ENCODE measurements around the gene CCDC8.
"Not testable (repeated sequence)": the region's sequence is repeated elsewhere in the genome, so short reads cannot be mapped to it uniquely, and the experiment has no call there.

The CCDC8 gene

DNA sequence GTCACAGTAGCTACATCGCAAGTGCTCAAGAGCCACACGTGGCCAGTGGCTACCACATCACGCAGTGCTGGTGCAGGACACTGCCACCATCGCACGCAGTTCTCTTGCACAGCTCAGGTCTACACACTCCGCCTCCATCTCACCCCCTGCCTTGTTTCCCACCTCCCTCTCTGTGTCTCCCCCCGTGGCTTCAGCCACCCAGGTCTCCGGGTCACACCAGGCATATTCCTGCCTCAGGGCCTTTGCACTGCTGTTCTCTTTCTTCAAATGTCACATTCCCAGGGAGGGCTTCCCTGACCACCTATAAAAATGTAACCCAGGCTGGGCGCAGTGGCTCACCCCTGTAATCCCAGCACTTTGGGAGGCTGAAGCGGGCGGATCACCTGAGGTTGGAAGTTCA is 10.6 kb downstream of the CCDC8 start:
- DNase-seq: no peak

DNA sequence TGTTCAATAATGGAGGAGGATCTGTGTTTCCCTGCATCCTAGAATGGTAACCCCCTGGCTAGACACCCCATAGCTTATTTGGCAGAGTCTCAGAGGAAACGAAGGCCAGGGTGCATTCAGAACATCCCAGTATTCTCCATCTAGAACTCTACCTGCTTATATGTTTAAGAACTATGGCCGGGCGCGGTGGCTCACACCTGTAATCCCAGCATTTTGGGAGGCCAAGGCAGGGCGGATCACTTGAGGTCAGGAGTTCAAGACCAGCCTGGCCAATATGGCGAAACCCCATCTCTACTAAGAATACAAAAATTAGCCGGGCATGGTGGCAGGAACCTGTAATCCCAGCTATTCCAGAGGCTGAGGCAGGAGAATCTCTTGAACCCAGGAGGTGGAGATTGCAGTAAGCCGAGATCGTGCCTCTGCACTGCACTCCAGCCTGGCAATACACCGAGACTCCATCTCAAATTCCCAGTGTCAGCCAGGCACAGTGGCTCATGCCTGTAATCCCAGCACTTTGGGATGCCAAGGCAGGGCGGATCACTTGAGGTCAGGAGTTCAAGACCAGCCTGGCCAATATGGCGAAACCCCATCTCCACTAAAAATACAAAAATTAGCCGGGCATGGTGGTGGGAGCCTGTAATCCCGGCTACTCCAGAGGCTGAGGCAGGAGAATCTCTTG is 15.4 kb downstream of the CCDC8 start:
- not testable (repeated sequence) for DNase-seq

DNA sequence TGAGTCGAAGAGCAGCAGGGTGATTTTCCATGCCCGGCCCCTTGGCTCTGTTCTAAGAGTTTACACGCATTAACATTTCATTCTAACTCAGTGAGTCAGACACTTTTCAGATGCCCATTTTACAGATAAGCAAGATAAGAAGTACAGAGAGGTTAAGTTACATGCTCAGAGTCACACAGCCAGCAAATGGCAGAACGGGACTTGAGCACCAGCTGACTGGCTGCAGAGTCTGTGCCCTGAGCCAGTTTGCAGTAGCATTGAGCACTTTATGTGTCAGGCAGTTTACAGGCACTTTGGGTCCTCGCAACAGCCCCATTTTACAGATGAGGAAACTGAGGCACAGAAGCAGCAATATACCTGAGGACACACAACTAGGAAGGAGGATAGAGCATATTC is 19.0 kb downstream of the CCDC8 start:
- DNase-seq: no peak

DNA sequence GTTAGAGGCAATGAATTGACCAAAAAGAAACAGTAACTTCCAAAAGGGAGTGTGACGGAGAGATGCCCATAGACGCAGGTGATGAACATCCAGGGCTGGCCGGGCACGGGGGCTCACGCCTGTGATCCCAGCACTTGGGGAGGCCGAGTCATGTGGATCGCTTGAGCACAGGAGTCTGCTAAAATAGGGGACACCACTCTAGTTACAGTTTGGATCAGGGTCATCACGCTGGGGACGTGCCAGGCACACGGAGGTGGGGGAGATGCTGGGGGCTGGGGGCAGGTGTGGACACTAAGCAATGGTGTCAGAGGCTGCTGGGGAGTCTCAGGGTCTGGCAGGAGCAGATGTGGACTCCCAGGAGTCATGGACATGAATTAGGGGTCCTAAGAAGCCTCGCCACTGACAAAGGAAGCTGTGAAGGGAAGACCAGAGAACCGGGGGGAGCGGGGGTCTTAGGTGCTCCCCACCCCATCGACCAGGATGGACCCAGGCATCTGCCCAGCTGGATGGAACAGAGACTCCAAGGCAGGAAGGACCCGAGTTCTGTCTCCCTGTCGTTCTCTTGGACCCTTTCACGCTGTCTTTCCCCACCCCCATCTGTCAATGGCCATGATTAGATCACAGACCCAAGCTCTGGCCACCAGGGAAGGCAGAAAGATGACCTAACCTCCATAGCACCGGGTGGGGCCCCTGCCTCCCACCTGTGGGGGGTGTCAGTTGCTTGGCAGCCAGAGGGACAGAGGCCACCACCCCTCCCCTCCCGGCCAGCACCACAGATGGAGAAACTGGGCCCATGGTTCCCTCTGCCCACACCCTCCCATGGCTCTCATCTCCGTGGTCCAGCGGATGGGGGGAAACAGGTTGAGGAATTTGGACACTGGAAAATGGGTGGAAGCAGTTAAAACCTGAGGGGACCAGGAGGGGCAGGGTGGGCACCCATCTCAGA is 19.6 kb downstream of the CCDC8 start:
- no peak for DNase-seq

DNA sequence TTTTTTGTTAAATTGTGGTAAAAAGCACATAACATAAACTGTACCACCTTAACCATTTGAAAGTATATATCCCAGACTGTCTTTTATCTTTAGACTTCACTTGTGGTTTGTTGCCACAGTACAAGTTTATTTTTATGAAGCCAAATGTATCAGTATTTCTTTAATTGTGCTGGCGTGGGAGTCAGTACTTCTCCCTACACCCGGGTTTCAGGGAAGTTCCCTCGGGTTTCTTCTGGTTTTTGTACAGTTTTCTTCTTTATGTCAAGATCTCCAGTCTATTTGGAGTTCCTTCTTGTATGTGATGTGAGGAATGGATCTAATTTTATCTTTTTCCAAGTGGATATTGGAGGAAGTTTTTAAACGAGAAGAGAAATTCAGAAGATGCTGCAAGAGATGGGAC is 20.5 kb downstream of the CCDC8 start:
- peak; percentile 56 for DNase-seq

DNA sequence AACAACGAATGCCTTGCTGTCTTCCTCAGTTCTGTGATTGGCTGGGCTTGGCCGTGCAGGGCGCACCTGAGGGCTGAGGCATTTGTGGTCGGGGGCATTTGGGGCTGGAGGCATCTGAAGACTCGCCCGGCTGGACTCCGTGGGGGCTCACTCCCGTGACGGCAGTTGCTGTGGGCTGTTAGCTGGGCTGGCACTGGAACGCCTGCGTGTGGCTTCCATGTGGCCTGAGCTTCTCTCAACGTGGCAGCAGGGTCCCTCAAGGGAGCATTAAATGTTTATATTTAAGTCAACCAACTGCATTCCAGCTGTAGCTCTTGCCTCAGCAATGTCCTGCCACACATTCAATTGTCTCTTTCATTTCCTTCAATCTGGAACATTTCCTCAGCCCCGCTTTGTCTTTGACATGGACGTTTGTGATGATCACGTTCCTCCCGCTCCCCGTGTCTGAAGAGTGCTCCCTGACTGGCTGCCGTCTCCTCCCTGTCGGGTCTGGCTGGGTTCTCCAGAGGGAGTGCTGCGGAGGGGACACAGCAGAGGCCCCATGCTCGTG is 21.0 kb downstream of the CCDC8 start:
- no peak for DNase-seq

DNA sequence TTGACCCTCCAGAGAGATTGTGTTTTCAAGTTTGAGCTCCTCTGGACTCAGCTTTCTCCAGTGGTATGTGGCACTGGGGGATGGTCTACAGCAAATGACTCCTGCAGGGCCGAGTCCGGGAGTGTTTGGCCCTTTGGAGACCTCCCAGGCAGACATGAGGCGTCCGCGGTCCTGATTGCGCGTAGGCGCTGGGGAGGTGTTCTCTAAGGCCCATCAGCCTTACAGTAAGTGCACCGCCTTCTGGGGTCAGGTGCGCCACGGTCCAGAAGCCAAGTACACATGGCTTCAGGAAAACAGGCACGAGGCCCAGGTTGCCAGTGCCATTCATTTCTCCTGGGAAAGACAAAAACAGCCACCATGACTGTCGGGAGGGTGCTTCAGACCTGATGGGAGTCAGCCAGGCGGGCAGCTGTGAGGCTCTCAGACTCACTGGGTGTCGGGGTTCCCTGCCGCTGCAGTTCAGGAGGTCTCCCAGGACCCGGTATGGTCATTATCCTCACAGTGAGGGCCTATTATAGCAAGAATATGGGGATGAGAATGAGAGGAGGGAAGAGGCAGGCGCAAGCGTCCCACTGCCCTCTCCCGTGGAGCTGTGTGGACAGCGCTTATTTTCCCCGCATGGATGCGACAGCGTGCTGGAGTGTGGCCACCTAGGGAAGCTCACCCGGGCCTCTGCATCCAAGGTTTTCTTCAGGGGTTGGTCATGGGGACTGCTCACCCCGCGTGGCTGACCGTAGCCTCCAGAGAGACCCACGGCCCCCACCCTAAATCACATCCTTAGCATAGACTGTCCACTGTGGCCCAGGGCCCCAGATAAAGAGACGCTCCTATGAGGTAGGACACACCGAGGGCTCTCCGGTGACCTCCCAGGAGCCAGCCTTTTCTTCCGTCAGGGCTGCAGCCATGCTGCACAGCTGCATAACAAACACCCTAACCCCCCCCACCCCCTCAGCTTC is 21.8 kb downstream of the CCDC8 start:
- DNase-seq: no peak

DNA sequence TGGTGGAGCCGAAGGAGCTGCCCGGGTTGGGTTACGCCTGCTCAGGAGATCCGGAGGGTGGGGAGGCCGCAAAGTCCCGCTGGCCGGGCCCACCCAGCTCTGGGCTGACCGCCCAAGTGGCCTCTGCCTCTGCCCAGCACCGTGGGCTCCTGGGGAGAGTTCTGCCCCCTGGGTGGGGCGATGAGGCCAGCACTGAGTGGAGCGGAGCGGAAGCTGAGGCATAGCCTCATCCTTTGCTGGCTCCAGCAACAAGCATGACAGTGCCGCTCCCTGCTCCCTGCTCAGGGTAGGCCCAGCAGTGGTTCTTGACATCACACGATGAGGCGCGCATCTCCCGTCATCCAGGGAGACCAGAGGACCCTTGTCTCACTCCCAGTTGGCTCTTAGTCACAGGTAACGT is 22.5 kb downstream of the CCDC8 start:
- DNase-seq: no peak

DNA sequence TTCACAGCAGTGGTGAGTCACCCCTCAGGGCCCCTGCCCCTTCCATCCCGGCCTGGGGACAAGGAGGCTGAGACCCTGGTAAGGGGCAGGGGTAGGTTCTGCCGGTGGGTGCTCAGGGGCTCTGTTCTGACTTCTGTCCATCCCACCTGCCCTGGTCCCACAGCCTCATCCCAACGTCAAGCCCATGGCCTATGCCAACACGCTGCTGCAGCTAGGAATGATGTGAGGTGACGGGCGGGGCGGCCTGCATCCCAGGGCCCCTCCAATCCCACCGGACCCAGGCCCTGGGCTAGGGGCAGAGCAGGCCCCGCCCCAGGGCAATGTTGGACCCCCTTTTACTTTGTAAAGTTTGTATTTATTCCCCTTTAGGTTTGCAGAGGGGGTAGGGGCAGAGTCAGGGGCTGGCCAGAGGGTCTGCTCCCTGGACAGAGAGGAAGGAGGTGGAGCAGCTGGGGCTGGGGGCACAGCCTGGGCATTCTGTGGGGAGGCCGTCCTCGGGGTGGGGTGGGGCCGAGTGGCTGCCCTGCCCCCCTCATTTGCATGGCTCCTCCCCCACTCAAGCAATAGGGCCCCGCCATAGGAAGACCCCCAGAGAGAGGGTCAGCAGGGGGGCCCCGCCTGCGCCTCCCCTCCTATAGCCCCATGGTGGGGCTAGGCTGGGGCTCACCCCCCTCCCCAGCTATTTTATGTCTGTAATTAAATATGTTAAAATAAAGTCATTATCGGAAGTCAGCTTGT is 23.1 kb downstream of the CCDC8 start:
- DNase-seq: no peak

DNA sequence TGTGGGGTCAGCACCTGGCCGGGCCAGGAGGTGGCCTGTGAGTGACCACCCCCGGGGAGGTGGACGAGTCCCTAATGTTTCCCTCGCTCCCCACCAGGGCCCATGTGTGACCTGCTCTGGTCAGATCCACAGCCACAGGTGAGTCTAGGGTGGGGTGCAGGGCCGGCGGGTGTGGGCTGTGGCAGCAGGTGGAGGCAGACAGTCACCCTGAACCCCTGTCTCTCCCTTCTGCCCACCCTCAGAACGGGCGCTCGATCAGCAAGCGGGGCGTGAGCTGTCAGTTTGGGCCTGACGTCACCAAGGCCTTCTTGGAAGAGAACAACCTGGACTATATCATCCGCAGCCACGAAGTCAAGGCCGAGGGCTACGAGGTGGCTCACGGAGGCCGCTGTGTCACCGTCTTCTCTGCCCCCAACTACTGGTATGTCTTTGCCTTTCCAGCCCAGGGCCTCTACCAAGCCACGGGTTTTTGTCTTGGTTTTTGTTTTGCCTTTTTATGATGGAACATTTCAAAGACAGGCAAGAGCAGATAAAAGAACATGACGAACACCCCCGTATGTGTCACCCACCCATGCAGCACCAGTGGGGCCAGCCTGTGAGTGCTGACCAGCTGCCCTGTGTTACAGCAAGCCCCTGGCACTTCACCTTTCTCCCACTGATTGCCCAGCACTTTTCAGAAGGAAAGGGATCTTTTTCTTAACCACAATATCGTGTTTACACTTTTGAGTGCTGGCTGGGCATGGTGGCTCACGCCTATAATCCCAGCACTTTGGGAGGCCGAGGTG is 24.9 kb downstream of the CCDC8 start:
- DNase-seq: no peak

DNA sequence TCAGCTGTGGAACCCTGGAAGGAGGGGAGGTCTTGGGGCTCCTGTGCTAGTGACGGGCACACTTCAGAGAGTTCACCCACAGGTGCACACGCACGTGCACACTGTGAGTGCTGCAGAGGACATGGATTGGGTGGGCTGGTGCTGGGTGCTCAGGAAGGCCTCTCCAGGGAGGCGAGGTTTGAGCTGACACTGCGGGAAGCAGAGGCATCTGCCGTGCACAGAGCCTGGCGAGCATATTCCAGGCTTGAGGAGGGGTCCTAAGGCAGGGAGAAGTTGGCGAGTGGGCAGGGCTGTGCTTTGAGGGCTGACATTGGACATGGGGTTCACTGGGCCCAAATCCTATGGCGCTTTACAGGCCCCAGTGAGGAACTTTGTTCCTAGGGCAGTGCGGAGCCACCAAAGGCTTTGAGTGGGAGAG is 25.6 kb downstream of the CCDC8 start:
- DNase-seq: no peak

DNA sequence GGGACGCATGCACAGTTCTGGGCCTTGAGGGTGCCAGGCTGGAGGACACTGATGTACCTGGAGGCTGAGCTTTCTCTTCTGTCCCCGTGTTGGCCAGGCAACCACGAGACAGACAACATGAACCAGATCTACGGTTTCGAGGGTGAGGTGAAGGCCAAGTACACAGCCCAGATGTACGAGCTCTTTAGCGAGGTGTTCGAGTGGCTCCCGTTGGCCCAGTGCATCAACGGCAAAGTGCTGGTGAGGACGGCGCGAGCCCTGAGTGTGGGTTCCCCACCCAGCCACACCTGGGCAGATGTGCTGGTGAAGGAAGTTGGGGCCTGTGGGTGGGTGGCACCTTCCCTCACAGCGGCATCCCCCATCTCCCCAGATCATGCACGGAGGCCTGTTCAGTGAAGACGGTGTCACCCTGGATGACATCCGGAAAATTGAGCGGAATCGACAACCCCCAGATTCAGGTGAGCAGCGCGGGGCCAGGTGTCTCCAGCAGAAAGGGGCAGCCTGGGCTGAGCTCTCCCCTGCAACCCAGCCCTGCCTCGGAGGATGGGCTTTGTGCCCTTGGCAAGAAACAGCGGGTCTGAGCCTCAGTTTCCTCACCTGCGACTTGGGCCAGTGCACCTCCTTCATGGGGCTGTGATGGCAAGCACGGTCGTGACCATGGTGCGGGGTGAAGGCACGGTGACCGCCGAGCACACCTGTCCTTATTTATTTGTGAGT is 26.2 kb downstream of the CCDC8 start:
- DNase-seq: no peak

DNA sequence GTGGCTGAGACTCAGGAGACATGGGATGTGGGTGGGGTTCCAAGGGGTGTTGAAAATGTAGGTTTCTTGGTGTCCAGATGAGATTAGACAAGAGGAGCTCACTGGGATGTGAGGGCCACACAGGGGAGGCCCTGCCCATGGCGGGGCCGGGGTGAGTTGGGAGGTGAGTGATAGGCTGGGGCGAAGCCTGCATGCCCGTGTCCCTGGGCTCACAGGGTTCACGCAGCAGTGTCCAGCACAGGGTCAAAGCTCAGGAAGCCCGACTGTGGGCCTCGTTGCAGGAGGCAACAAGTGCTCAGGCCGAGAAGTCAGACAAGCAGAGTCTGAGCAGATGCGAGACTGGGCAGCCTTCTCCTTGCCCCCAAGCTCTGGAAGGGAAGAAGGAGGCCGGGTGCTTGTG is 27.2 kb downstream of the CCDC8 start:
- DNase-seq: no peak

DNA sequence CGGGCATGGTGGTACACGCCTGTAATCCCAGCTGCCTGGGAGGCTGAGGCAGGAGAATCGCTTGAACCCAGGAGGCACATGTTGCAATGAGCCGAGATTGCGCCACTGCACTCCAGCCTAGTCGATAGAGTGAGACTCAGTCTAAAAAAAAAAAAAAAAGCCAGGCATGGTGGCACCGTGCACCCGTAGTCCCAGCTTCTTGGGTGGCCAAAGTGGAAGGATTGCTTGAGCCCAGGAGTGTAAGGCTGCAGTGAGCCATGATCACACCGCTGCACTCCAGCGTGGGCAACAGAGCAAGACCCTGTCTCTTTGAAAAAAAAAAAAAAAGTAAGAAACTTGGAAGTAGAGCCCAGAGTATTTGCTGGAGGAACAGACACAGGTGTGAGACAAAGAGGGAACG is 27.7 kb downstream of the CCDC8 start:
- DNase-seq: no peak

DNA sequence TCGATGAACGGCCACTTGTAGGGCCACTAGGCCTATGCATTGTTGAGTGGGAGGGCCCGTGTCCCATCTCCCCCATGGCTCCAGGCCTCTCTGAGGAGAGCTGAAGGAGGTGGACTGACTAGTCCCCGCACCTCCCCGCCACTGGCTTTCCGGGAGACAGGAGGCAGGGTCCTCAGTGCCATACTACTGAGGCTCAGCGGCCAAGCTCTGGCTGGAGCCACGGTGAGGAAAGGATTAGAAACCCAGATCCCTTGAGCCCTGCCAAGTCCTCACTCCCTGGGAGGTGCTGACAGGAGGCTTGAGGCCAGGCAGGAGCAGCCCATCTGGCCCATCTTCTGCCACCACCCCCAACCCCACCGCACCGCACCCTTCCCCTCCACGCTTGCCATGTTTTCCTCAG is 29.0 kb downstream of the CCDC8 start:
- DNase-seq: no peak

DNA sequence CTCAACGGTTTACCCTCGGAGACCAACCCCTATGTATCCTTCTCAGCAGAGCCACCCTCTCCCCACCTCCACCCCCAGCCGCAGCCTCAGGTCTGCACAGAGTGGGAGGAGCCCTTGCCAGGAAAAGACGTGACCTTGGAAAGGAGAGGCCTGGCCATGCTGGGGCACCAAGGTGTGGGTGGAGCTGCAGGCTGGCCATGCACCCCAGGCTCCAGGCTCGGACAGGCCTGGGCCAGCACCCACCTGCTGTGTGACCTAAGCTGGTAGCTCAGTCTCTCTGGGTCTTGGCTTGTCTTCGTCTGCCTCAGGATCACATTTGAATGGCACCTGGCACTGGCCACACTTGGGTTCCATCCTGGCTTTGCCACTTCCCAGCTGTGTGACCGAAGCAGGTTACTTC is 29.5 kb downstream of the CCDC8 start:
- no peak for DNase-seq

DNA sequence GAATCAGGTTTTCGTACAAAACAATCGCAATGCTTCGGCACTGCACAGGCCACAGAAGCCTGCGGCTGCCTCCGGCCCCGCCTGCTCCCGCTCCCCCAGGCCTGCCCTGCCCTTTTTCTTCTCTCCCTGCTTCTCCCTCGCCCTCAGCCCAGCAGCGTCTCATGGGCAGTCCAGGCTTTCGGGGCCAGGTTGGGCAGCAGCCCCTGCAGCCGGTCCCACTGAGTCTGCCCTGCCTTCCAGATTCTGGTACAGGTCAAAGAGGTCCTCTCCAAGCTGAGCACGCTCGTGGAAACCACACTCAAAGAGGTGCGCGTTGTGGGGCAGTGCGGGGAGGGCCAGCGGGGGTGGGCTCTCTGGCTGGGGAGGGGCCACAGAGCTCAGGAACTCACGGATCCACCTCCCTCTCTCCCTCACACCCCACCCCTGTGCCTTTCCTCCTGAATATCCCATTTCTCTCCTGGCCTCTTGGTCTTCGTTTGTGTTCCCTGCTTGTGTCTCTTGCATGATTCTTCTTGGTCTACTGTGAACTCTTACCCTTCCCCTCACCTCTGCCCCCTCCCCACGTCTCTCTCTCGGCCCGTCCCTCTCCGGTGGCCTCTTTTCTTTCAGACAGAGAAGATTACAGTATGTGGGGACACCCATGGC is 30.1 kb downstream of the CCDC8 start:
- no peak for DNase-seq

DNA sequence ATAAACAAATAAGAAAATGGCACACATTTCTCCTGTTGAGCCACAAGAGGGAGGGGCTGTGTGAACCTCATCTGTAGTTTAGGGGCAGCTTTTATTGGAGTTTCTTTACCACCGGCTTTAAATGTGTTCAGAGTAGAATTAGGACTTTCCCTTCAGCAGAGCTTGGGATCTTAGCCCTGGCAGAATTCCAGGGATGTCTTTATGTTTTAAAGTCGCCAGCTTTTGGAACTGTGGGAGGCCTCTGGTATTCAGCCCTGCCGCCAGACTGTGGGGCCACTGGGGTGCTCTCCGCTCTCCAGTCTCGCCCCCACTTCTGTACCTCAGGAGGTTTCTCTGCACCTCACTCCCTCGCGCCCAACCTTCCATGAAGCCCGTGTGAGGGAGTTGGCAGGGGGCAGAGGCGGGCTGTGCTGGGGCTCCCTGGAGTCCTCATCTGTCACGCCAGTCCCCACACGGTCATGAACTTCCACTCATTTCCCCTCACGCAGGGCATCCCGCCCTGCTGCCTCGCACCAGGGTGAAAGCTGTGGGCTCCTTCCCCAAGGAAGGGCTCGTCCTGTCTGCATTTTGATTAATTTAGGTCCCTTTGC is 31.5 kb downstream of the CCDC8 start:
- DNase-seq: no peak

DNA sequence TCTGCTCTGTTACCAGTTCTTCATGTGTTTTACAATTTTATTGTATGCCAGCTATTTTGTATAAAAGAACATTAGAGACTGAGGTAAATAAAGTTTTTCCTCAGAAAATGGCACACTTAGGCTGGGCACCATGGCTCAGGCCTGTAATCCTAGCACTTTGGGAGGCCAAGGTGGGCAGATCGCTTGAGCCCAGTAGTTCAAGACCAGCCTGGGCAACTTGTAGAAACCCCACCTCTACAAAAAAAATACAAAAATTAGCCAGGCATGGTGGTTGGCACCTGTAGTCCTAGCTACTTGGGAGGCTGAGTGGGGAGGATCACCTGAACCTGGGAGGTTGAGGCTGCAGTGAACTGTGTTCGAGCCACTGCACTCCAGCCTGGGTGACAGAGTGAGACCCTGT is 32.0 kb downstream of the CCDC8 start:
- no peak for DNase-seq

DNA sequence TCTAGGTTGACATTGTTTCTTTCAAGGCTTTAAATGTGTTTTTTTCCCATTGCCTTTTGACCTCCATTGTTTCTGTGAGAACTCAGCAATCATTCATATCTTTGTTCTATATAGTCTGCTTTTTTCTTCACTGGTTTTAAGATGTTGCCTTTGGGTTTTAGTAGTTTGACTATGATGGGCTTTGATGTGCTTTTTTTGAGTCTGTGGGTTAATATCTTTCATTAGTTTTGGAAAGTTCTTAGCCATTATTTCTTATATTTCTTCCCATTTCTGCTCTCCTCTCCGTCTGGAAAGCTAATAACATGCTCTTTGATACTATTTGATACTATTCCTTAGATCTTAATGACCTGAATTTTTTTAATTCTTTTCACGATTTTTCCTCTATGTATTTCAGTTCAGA is 32.7 kb downstream of the CCDC8 start:
- DNase-seq: no peak

Measured in inflammatory macrophage treated with lipopolysaccharide for 4 hours (primary cell).